HG02981 (cell line): ENCODE data around the gene RNF225.
"Not testable (repeated sequence)": the region's sequence is repeated elsewhere in the genome, so short reads cannot be mapped to it uniquely, and the experiment has no call there.

ENCODE experiments used
- ATAC-seq: cut with Tn5 transposase; IDR thresholded peaks from one replicate; pipeline ENCODE4 v1.9.1; 2021; ENCODE audit warnings: mild to moderate bottlenecking, moderate library complexity; ENCODE audit not compliant: unreplicated experiment

The RNF225 gene

GRCh38 chr19:58386576-58387337 is 8.7 kb upstream of the RNF225 start, which contains the start of gene RPS5:
RPS5 (plus strand) TSS chr19:58387269; CDS start chr19:58388138, 869 bp downstream.
- ATAC-seq, result peak; percentile 90

DNA sequence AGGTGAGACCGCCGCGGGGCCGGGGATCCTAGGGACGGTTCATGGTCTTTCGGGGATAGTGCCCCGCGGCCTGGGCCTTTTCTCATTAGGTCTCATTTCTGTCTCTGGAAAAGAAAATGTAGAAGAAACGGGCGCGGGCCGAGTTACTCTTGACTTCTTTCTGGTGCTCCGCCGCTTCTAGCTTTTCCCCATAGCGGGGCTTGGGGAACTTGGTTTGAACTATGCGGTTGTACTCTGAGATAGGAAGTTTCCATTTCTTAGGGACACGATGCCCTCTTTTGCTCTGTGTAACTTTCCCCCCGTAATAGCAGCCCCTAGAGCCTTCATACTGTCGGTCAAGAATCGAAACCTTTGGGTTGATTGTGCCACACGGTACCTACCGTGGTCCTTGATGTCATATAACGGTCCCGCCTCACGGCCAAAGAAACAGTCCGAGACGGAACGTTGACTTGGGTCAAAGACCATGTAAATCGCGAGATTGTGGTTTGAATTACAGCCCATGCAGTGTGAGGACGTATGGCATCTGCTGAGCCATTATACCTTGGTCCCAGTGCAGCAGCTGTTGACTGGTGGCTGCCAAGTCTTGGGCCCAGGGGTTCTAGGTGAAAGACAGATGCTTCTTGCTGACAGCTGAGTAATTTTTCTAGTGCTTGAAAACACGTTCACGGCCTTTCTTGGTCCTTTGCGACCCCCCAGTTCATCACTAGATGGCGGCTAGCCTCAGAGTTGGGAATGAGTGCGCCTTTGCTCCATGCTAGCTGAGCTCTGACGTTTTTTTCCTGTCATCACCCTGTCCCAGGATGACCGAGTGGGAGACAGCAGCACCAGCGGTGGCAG is 7.9 kb upstream of the RNF225 start:
- no peak for ATAC-seq

GRCh38 chr19:58388175-58388526 is 7.3 kb upstream of the RNF225 start:
- ATAC-seq, result no peak

GRCh38 chr19:58392945-58393724 is 2.3 kb upstream of the RNF225 start:
- ATAC-seq, result no peak

DNA sequence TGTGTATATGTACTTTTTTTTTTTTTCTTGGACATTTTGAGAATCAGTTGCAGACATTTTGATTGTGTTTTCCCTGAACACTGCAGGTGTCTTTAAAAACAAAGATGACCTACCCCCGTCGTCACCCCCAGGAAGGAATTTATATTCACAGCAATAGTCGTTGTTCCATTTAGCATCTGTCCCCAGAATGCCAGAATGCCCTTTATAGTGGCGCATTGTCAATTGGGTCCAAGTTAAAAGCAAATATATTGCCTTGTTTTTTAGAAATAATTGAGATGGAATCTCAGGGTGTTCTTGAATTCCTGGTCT is 1.8 kb upstream of the RNF225 start:
- no peak for ATAC-seq

DNA sequence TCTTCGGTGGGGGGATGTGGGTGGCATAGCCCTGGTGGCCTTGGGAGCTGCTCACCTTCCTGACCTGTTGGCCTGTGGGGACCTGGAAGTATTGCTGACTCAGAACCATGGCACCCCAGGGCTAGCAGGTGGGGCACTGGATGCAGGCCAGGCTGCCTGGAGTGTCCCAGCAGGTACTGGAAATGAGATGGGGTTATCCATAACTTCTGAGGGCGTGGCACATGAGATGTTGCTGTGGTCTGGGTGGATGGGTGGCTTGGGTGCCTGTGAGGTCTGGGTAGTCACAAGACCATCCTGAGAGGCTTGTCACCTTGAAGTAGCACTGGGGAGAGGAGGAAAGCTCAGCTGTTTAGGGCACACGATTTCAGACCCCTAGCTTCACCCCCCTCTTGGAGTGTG is 636 bp upstream of the RNF225 start:
- ATAC-seq, result no peak

GRCh38 chr19:58395979-58396627 is 647 bp downstream of the RNF225 start:
- ATAC-seq, result no peak

GRCh38 chr19:58396691-58397532 is 1.5 kb downstream of the RNF225 start:
- ATAC-seq, result no peak

DNA sequence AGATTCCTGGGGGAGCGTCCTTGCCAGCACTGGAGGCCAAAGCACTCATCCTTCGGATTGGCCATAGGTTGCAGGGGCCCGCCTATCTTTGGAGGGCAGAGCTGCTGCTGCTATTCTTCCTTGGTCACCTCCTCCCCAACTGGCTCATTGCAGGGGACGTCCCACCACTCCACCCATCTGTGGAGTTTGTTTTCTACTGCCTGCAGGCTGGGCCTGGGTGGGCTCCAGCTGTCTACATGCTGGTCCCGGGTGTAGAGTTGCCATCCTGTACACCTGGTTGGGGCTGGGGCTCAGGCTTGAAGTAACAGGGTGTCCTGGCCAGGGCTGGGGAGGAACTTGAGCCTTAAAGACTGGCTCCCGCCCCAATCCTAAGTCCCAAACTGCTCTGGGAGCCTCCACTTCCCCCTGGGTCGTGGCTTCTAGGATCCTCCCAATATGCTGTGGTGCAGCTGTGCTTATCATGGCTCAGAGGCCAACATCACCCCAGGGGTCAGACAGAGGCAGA is 2.1 kb downstream of the RNF225 start:
- ATAC-seq, result no peak

GRCh38 chr19:58398087-58398486 is 2.6 kb downstream of the RNF225 start:
- ATAC-seq, result no peak

DNA sequence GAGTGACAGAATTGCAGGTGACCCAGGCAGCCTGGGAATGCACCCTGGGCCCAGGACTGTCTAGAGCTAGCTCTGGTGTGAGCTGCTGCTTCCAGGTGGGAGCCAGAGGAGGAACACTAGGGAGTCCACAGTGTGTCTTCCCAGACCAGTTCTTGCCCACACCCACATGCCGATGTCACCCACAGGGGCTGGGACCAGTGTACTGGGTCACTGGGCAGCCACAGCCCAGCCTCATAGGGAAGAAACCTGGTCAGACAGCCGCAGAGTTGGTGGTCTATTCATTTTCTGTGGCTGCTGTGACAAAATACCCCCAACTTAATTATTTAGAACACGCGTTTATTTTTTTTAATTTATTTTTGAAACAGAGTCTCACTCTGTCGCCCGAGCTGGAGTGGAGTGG is 3.1 kb downstream of the RNF225 start:
- no peak for ATAC-seq

GRCh38 chr19:58399903-58400302 is 4.4 kb downstream of the RNF225 start:
- no peak for ATAC-seq

DNA sequence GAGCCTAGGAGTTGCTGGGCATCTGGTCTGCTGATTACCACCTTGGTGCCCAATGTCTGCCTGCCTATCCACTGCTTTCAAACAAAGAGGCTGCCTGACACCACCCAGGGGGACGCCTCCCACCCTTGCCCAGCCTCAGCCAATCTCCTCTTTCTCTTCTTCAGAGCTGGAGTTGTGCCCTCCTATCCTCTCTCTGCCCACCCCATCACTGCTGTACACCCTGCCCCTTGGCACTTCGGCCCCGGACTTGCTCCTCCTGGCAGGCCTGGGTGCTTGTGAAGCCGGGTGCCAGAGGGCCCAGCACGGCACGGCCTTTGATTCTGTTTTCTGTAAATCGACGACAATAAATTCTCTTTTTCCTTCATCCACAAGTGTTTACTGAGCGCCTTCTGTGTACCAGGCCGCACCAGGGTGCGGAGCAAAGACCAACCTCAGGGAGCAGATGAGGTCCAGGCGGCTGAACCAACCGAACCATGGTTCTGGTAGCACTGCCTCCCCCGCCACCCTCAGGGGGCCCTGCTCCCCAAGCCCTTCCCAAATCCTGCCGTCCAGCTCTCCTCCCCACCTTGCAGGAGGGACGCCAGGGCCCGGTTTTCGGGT is 5.0 kb downstream of the RNF225 start:
- ATAC-seq, result no peak

DNA sequence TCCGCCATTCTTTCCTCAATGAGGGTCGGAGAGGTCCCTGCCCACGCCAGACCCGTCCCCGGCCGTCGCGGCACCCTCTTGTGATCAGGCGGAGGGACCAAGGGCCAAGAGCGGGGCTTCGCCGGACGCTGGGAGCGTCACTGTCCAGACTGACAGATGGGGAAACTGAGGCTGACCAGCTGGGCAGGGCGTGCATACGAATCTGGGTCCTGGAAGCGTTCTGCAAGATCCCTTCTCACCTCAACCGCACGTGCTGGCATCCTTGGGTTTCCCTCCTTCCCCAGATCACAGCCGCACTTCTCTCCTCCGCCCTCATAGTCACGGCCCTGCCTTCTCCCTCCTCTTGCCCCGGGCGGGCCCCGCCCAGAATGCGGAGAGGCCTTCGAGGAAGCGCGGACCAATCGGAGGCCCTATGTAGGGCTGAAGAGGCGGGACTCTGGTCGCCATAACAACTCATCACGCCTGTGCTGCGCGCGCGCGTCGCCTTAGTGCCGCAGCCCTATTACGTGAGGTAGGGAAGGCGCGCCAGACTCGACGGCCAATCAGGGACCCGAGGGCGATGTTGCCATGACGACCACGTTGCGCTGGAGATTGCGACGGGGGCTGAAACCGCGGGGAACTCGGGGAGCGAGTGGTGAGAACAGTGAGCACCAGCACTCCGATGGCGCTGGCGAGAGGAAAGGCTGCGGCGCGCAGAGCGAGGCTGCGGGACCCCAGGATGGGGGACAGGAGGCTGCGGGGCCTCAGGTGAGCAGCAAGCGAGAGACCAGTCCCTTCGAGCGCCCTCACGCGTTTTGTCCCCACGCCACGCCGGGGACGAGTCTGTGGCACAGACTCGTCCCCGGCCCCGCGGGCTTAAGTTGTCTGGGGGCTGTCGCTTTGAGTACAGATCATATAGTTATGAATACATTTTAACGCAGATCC is 5.7 kb downstream of the RNF225 start:
- peak; percentile 98 for ATAC-seq

DNA sequence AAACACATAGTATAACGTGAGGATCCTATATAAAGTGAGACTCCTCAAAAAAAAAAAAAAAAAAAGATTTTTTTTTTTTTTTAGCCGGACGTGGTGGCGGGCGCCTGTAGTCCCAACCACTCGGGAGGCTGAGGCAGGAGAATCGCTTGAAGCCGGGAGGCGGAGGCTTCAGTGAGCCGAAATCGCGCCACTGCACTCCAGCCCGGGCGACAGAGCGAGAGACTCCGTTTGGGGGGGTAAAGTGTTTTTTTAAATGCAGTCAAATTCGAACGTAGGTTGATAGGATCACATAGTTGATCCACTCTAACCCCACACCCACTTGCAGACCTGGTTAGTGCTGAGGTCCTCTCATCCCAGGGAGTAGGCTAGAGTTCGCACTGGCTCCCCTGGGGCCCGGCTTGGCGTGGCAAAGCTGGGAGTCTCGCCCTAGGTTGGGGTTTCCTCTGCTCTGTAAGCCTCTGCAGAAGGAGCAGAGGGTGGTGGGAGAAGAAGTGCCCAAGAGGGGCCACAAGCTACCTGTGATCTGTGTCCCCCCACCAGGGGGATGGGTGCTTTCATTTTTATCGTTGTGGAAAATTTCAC is 6.5 kb downstream of the RNF225 start:
- ATAC-seq, result no peak

DNA sequence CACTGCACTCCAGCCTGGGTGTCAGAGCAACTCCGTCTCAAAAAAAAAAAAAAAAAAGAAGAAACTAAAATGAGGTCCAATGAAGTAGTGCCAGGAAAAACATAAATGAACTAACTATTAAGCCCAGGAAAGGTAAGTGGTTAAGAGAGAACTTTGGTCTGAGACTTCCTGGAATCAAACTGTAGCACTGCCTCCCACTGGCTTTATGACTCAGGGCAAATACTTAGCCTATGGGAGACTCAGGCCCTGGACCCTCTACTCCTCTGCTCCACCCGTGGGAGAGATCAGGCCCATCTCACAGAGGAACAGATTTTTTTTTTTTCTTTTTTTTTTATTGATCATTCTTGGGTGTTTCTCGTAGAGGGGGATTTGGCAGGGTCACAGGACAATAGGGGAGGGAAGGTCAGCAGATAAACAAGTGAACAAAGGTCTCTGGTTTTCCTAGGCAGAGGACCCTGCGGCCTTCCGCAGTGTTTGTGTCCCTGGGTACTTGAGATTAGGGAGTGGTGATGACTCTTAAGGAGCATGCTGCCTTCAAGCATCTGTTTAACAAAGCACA is 8.5 kb downstream of the RNF225 start:
- ATAC-seq, result not testable (repeated sequence)

- ATAC-seq, result no peak
Measured at GRCh38 chr19:58406818-58407657, 11.6 kb downstream of the RNF225 start.
